NCI-H2196 (cell line): Measurements from ENCODE around the gene ATR.
"Not testable (repeated sequence)": the region's sequence is repeated elsewhere in the genome, so short reads cannot be mapped to it uniquely, and the experiment has no call there.

ENCODE experiments used
- DNase-seq: peaks from one replicate; lab custom pipeline; 2025; ENCODE audit not compliant: unreplicated experiment; lab: John Stamatoyannopoulos, UW

The ATR gene

GRCh38 chr3:142578329-142579223 is at the start of gene ATR:
TSS of gene ATR (minus strand) at chr3:142578733. CDS start at chr3:142578704, 29 bp downstream.
- peak; percentile 99 for DNase-seq

GRCh38 chr3:142626971-142627370 is 48.4 kb upstream of the ATR start:
- DNase-seq: no peak

GRCh38 chr3:142625153-142625440 is 46.6 kb upstream of the ATR start:
- DNase-seq: no peak

- no peak for DNase-seq
Measured at GRCh38 chr3:142624341-142625152, 46.0 kb upstream of the ATR start.

- DNase-seq: no peak
Measured at GRCh38 chr3:142623194-142623593, 44.7 kb upstream of the ATR start.

GRCh38 chr3:142622405-142622804 is 43.9 kb upstream of the ATR start:
- no peak for DNase-seq

GRCh38 chr3:142618917-142619461 is 40.5 kb upstream of the ATR start:
- peak; percentile 79 for DNase-seq

GRCh38 chr3:142615171-142615570 is 36.6 kb upstream of the ATR start:
- no peak for DNase-seq

- DNase-seq: no peak
Measured at GRCh38 chr3:142614059-142614626, 35.6 kb upstream of the ATR start.

GRCh38 chr3:142613491-142613890 is 35.0 kb upstream of the ATR start:
- no peak for DNase-seq

GRCh38 chr3:142611206-142611605 is 32.7 kb upstream of the ATR start:
- DNase-seq: no peak

GRCh38 chr3:142609136-142609535 is 30.6 kb upstream of the ATR start:
- no peak for DNase-seq

GRCh38 chr3:142608631-142609030 is 30.1 kb upstream of the ATR start:
- DNase-seq: no peak

- DNase-seq: no peak
Measured at GRCh38 chr3:142604940-142605339, 26.4 kb upstream of the ATR start.

GRCh38 chr3:142603386-142603705 is 24.8 kb upstream of the ATR start:
- not testable (repeated sequence) for DNase-seq

GRCh38 chr3:142602619-142603385 is 24.3 kb upstream of the ATR start:
- DNase-seq: no peak

- DNase-seq: no peak
Measured at GRCh38 chr3:142601713-142602112, 23.2 kb upstream of the ATR start.

- DNase-seq: no peak
Measured at GRCh38 chr3:142597906-142598305, 19.4 kb upstream of the ATR start.

- no peak for DNase-seq
Measured at GRCh38 chr3:142596726-142597088, 18.2 kb upstream of the ATR start.

- DNase-seq: peak; percentile 98
Measured at GRCh38 chr3:142595951-142596725, 17.6 kb upstream of the ATR start, which contains the start of gene PLS1. TSS of gene PLS1 (plus strand) at chr3:142596393. CDS start at chr3:142664238, 67,845 bp downstream.
